H4 (cell line): ENCODE measurements around the gene MRO. TPM values are rescaled to one million over a fixed set of nuclear protein-coding genes. Genes with fewer than 3 reads are reported as not detected.
A peak's percentile ranks its signal among the peaks of the same experiment; 100 is the strongest.
"Not testable (repeated sequence)": the region's sequence is repeated elsewhere in the genome, so short reads cannot be mapped to it uniquely, and the experiment has no call there.

Experiments used
- DNase-seq: peaks from one replicate; pipeline ENCODE4 v3.0.0-alpha.2; 2015; ENCODE audit warnings: low spot score
- total RNA-seq: library from RNA; depleted of rRNA; stranded (reverse); fragments of >200 nt; shearing (Covaris generic); gene quantifications from 2 replicates; pipeline ENCODE4 v1.2.3, GENCODE V29; 2014; rRNA removed

The MRO gene
- total RNA-seq = 0.82 and 1.2 TPM in 2 replicates

- peak; percentile 67 for DNase-seq
Observed at GRCh38 chr18:50819728-50820378, at the start of gene MRO. Gene MRO (minus strand): TSS chr18:50820016. CDS start chr18:50809400, 10,616 bp downstream.

GRCh38 chr18:50869150-50869549, 49.3 kb upstream of the MRO start:
- no peak for DNase-seq

GRCh38 chr18:50866765-50867164, 46.9 kb upstream of the MRO start:
- DNase-seq = no peak

GRCh38 chr18:50863840-50864375, 44.1 kb upstream of the MRO start:
- no peak for DNase-seq

GRCh38 chr18:50862401-50862800, 42.6 kb upstream of the MRO start:
- DNase-seq = no peak

GRCh38 chr18:50861617-50862016, 41.8 kb upstream of the MRO start:
- DNase-seq = no peak

- no peak for DNase-seq
Observed at GRCh38 chr18:50859793-50860555, 40.2 kb upstream of the MRO start.

- DNase-seq = no peak
Observed at GRCh38 chr18:50857694-50858093, 37.9 kb upstream of the MRO start.

- DNase-seq = not testable (repeated sequence)
Observed at GRCh38 chr18:50857166-50857565, 37.4 kb upstream of the MRO start.

- DNase-seq = no peak
Observed at GRCh38 chr18:50855976-50856757, 36.4 kb upstream of the MRO start.

GRCh38 chr18:50853863-50854271, 34.1 kb upstream of the MRO start:
- DNase-seq = no peak

GRCh38 chr18:50850307-50851065, 30.7 kb upstream of the MRO start:
- DNase-seq = no peak

- no peak for DNase-seq
Observed at GRCh38 chr18:50849419-50849821, 29.6 kb upstream of the MRO start.

- DNase-seq = no peak
Observed at GRCh38 chr18:50848991-50849390, 29.2 kb upstream of the MRO start.

- no peak for DNase-seq
Observed at GRCh38 chr18:50848061-50848551, 28.3 kb upstream of the MRO start.

- no peak for DNase-seq
Observed at GRCh38 chr18:50847192-50847591, 27.4 kb upstream of the MRO start.

GRCh38 chr18:50844960-50845359, 25.1 kb upstream of the MRO start:
- DNase-seq = no peak

GRCh38 chr18:50844554-50844953, 24.7 kb upstream of the MRO start:
- DNase-seq = no peak

- no peak for DNase-seq
Observed at GRCh38 chr18:50842846-50843245, 23.0 kb upstream of the MRO start.

GRCh38 chr18:50839996-50840395, 20.2 kb upstream of the MRO start:
- DNase-seq = no peak

GRCh38 chr18:50839341-50839740, 19.5 kb upstream of the MRO start:
- DNase-seq = no peak
